Measurements from ENCODE around the gene RAE1.

The RAE1 gene

GRCh38 chr20:57351042-57351783 is at the start of gene RAE1:
Gene RAE1, plus strand, starts transcription at chr20:57351255. Its CDS starts 2,784 bp downstream, at chr20:57354039.
- peak; percentile 75 for DNase-seq

GRCh38 chr20:57306747-57307146 is 44.3 kb upstream of the RAE1 start:
- no peak for DNase-seq

- DNase-seq = no peak
Observed at GRCh38 chr20:57308451-57309271, 42.4 kb upstream of the RAE1 start.

- no peak for DNase-seq
Observed at GRCh38 chr20:57309544-57310115, 41.4 kb upstream of the RAE1 start.

GRCh38 chr20:57310821-57311514 is 40.1 kb upstream of the RAE1 start:
- DNase-seq = no peak

GRCh38 chr20:57312138-57312537 is 38.9 kb upstream of the RAE1 start:
- no peak for DNase-seq

- no peak for DNase-seq
Observed at GRCh38 chr20:57313230-57313629, 37.8 kb upstream of the RAE1 start.

GRCh38 chr20:57313951-57314350 is 37.1 kb upstream of the RAE1 start:
- DNase-seq = no peak

- no peak for DNase-seq
Observed at GRCh38 chr20:57315083-57315975, 35.7 kb upstream of the RAE1 start.

GRCh38 chr20:57315976-57316480 is 35.0 kb upstream of the RAE1 start:
- DNase-seq = no peak

GRCh38 chr20:57316795-57317201 is 34.3 kb upstream of the RAE1 start:
- no peak for DNase-seq

- no peak for DNase-seq
Observed at GRCh38 chr20:57317316-57317788, 33.7 kb upstream of the RAE1 start.

- no peak for DNase-seq
Observed at GRCh38 chr20:57317789-57318371, 33.2 kb upstream of the RAE1 start.

GRCh38 chr20:57319584-57319983 is 31.5 kb upstream of the RAE1 start:
- DNase-seq = no peak

- no peak for DNase-seq
Observed at GRCh38 chr20:57320358-57320757, 30.7 kb upstream of the RAE1 start.

GRCh38 chr20:57321142-57321541 is 29.9 kb upstream of the RAE1 start:
- no peak for DNase-seq

GRCh38 chr20:57322476-57322875 is 28.6 kb upstream of the RAE1 start:
- no peak for DNase-seq

- no peak for DNase-seq
Observed at GRCh38 chr20:57323034-57323433, 28.0 kb upstream of the RAE1 start.

GRCh38 chr20:57325632-57326356 is 25.3 kb upstream of the RAE1 start:
- DNase-seq = no peak

- no peak for DNase-seq
Observed at GRCh38 chr20:57326667-57327455, 24.2 kb upstream of the RAE1 start.
